NCI-H2171 treated with DMSO at 0.1 percent for 48 hours (cell line): Measurements from ENCODE around the gene ZBP1.

Source experiments
- DNase-seq: peaks from one replicate; lab custom pipeline; 2025; lab: John Stamatoyannopoulos, UW

Gene ZBP1

GRCh38 chr20:57571782-57572416, 48.3 kb downstream of the ZBP1 start:
- DNase-seq, result no peak

- DNase-seq, result no peak
Measured at GRCh38 chr20:57570920-57571319, 49.3 kb downstream of the ZBP1 start.

- no peak for DNase-seq
Measured at GRCh38 chr20:57570145-57570850, 49.9 kb downstream of the ZBP1 start.

- DNase-seq, result no peak
Measured at GRCh38 chr20:57568960-57569359, 51.3 kb downstream of the ZBP1 start.

GRCh38 chr20:57568088-57568896, 51.9 kb downstream of the ZBP1 start:
- no peak for DNase-seq

- no peak for DNase-seq
Measured at GRCh38 chr20:57567471-57568079, 52.7 kb downstream of the ZBP1 start.

- DNase-seq, result no peak
Measured at GRCh38 chr20:57566803-57567459, 53.3 kb downstream of the ZBP1 start.

- DNase-seq, result no peak
Measured at GRCh38 chr20:57566399-57566798, 53.8 kb downstream of the ZBP1 start.

GRCh38 chr20:57564951-57565642, 55.1 kb downstream of the ZBP1 start:
- no peak for DNase-seq

- no peak for DNase-seq
Measured at GRCh38 chr20:57564180-57564802, 55.9 kb downstream of the ZBP1 start.

GRCh38 chr20:57563522-57563921, 56.7 kb downstream of the ZBP1 start:
- no peak for DNase-seq

GRCh38 chr20:57562541-57563465, 57.4 kb downstream of the ZBP1 start:
- no peak for DNase-seq

- no peak for DNase-seq
Measured at GRCh38 chr20:57561356-57562279, 58.6 kb downstream of the ZBP1 start.

GRCh38 chr20:57560554-57561355, 59.5 kb downstream of the ZBP1 start, which contains the start of gene PCK1:
PCK1 (plus strand) TSS chr20:57561110; CDS start chr20:57561412, 302 bp downstream.
- no peak for DNase-seq

GRCh38 chr20:57559658-57560553, 60.3 kb downstream of the ZBP1 start:
- DNase-seq, result no peak

GRCh38 chr20:57559289-57559634, 61.0 kb downstream of the ZBP1 start:
- no peak for DNase-seq
